Measurements from ENCODE around the gene AGBL1. TPM values are rescaled to one million over a fixed set of nuclear protein-coding genes. Genes with fewer than 3 reads are reported as not detected.

The AGBL1 gene
- total RNA-seq, 2 experiments from 2014 or later: not detected

DNA sequence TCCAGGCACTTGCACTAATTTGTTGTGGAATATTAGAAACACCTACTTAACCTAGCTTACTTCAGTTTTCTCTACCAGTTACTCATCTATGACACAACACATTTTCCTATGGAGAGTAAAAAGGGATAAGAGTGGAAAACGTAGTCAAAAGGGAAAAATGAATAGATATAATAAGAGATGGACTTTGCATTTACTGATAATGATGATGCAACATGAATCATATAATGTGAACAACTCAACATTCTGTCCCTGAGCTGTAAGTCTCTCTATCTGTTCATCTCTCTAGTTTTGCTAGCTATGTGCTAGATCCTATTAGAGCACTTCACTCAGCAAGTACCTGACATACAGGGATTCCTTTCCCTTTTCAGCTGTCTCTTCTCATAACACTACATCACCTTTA lies 627.1 kb downstream of the AGBL1 start:
- Mint-ChIP-seq H3K27me3 (peaks cover 2% of the 10 kb centered on the region), H3K9me3 (peaks cover 3% of the 10 kb centered on the region), H3K4me1 (no peaks in the 10 kb centered on the region), H3K36me3 (no peaks in the 10 kb centered on the region), H3K27ac (no peak overlapping the region), H3K4me3 (no peak overlapping the region)
- DNase-seq (no peak), ATAC-seq (ENCODE audit: low read depth) (no peak)
- POLR2A ChIA-PET: no interaction called here

DNA sequence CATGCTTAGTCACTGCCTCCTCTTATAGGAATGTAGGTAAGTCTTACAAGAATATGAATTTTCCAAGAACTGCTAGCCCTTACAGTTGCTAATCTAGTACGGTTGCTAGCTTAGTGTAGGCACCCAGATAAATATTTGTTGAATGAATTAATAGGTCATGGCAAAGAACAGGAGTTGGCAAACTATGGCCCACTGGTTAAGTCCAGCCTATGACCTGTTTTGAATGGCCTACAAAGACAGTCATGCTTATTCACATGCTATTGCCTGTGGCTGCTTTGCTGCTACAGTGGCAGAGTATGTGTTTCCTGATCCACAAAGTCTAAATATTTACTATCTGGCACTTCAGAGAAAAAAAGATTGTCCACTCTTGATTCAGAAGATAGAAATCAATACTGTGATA lies 631.8 kb downstream of the AGBL1 start:
- POLR2A ChIA-PET: no interaction called here
- no peaks in the 10 kb centered on the region for H3K4me1 Mint-ChIP-seq
- no peaks in the 10 kb centered on the region for H3K36me3 Mint-ChIP-seq
- ATAC-seq (ENCODE audit: low read depth) (no peak), DNase-seq (no peak)
- no peak overlapping the region for H3K27ac Mint-ChIP-seq
- H3K27me3 Mint-ChIP-seq: no peaks in the 10 kb centered on the region
- peaks cover 4% of the 10 kb centered on the region for H3K9me3 Mint-ChIP-seq
- H3K4me3 Mint-ChIP-seq: no peak overlapping the region

DNA sequence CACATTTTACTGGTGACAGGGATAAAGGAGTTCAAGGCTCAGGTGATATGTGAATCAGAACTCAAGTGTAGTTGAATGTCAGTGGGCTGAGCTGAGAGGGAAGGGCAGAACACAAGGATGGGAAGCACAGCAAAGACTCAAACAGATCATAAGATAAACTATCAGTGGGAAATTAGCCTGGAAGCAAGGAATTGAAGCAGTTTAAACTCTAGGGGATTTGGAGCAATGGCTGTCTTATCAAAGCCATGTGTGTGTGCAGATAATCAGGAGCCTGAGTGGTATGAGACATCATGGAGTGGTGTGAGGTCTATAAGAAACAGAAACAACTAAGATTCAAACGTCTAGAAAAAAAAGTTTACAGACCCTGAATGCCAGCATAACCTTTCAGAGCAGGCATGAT lies 634.6 kb downstream of the AGBL1 start:
- Mint-ChIP-seq H3K4me3 (no peak overlapping the region), H3K27ac (no peak overlapping the region), H3K27me3 (no peaks in the 10 kb centered on the region), H3K9me3 (peaks cover 4% of the 10 kb centered on the region), H3K36me3 (no peaks in the 10 kb centered on the region), H3K4me1 (no peaks in the 10 kb centered on the region)
- POLR2A ChIA-PET: no interaction called here
- DNase-seq (no peak), ATAC-seq (ENCODE audit: low read depth) (no peak)

DNA sequence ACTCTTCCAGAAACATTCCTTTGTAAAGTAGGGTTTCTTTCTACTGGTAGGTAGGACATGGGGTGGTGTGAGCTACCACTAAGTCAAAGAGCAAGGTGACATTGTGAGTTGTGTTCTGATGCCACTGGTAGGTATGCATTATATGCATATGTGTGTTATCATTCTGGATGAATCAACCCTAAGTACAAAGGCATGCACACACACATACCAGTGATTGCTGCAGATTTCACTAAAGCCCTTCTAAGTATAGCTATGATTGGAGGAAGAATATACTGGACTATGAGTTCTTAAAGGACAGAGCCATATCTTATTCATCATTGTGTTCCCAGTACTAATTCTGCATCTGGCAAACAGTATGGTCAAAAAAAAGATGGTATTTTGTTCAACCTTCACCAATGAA lies 646.0 kb downstream of the AGBL1 start:
- peaks cover 6% of the 10 kb centered on the region for H3K9me3 Mint-ChIP-seq
- peaks cover 2% of the 10 kb centered on the region for H3K4me1 Mint-ChIP-seq
- POLR2A ChIA-PET: no interaction called here
- H3K36me3 Mint-ChIP-seq: no peaks in the 10 kb centered on the region
- no peaks in the 10 kb centered on the region for H3K27me3 Mint-ChIP-seq
- DNase-seq (no peak), ATAC-seq (ENCODE audit: low read depth) (no peak)
- H3K27ac Mint-ChIP-seq: no peak overlapping the region
- no peak overlapping the region for H3K4me3 Mint-ChIP-seq

DNA sequence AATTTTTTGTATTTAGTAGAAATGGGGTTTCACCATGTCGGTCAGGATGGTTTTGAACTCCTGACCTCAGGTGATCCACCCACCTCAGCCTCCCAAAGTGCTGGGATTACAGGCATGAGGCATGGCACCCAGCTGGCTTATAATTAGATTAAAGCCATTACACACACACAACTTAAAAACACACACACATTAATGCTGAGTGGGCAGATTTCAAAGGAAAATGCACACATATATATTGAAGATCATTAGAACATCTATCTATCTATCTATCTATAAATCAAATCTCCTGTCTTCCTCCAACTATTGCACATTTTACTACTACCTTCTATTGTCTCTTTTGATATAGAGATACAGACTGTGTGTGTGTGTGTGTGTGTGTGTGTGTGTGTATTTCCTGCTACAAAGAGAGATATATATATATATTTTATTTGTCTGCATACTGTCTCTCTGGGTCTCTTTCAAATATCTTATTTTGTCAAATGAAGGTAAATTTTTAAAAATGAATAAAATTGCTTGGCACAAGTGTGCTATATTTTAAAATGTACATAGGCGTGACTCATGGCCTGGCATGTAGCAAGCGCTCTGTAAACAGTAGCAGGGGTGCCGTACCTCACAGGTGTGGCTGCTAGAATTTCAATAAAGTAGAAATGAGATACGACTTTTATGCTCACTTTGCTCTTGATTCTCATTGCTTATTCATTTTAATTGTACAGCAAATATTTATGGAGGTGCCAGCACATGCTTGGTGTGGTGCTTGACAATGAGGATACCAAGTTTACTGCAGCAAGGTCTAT lies 655.8 kb downstream of the AGBL1 start:
- H3K4me3 Mint-ChIP-seq: no peak overlapping the region
- no peaks in the 10 kb centered on the region for H3K36me3 Mint-ChIP-seq
- no peak overlapping the region for H3K27ac Mint-ChIP-seq
- H3K9me3 Mint-ChIP-seq: peaks cover 3% of the 10 kb centered on the region
- no peak for DNase-seq
- no peak for ATAC-seq (ENCODE audit: low read depth)
- H3K4me1 Mint-ChIP-seq: no peaks in the 10 kb centered on the region
- no peaks in the 10 kb centered on the region for H3K27me3 Mint-ChIP-seq
- POLR2A ChIA-PET: no interaction called here

DNA sequence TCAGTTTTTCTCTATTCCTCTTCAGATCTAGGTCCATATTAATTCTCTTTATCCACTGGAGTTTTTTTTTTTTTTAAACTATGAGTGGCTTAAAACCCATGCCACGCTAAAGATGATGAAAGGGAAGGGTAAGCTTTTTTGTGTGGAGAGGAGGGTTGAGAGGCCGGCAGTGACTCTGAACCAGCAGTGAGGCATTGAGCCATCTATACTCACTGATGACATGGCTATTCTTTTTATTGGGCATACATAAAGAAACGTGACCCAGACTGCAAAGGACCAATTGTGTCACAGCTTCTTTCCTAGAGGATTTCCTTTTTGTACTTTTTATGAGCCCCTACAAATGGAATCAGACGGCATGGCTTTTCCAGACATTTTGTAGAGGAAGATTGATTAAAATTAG lies 662.2 kb downstream of the AGBL1 start:
- POLR2A ChIA-PET: no interaction called here
- Mint-ChIP-seq H3K27me3 (no peaks in the 10 kb centered on the region), H3K9me3 (peaks cover 3% of the 10 kb centered on the region), H3K4me3 (no peak overlapping the region), H3K4me1 (no peaks in the 10 kb centered on the region), H3K27ac (no peak overlapping the region), H3K36me3 (no peaks in the 10 kb centered on the region)
- no peak for DNase-seq
- no peak for ATAC-seq (ENCODE audit: low read depth)

GRCh38 chr15:86743283-86743903 lies 663.7 kb downstream of the AGBL1 start:
- Mint-ChIP-seq H3K9me3 (peaks cover 1% of the 10 kb centered on the region), H3K36me3 (no peaks in the 10 kb centered on the region), H3K27ac (no peak overlapping the region), H3K27me3 (no peaks in the 10 kb centered on the region), H3K4me3 (no peak overlapping the region), H3K4me1 (no peaks in the 10 kb centered on the region)
- no peak for ATAC-seq (ENCODE audit: low read depth)
- peak; percentile 47 for DNase-seq
- POLR2A ChIA-PET: no interaction called here

- Mint-ChIP-seq H3K27ac (no peak overlapping the region), H3K36me3 (no peaks in the 10 kb centered on the region), H3K27me3 (no peaks in the 10 kb centered on the region), H3K9me3 (no peaks in the 10 kb centered on the region), H3K4me1 (no peaks in the 10 kb centered on the region), H3K4me3 (no peak overlapping the region)
- POLR2A ChIA-PET: no interaction called here
- DNase-seq: no peak
- ATAC-seq (ENCODE audit: low read depth): no peak
These were observed 664.6 kb downstream of the AGBL1 start for GRCh38 chr15:86744198-86744780.

DNA sequence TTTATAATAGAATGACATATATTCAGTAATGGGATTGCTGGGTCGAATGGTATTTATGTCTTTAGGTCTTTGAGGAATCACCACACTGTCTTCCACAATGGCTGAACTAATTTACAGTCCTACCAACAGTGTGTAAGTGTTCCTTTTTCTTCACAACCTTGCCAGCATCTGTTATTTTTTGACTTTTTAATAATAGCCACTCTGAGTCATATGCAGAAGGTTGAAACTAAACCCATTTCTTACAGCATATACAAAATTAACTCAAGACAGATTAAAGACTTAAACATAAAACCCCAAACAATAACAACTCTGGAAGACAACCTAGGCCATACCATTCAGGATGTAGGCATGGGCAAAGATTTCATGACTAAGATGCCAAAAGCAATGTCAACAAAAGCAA lies 671.4 kb downstream of the AGBL1 start:
- no peaks in the 10 kb centered on the region for H3K4me1 Mint-ChIP-seq
- H3K36me3 Mint-ChIP-seq: no peaks in the 10 kb centered on the region
- no peak overlapping the region for H3K4me3 Mint-ChIP-seq
- H3K27ac Mint-ChIP-seq: no peak overlapping the region
- ATAC-seq (ENCODE audit: low read depth): no peak
- H3K27me3 Mint-ChIP-seq: no peaks in the 10 kb centered on the region
- no peak for DNase-seq
- no peaks in the 10 kb centered on the region for H3K9me3 Mint-ChIP-seq
- POLR2A ChIA-PET: no interaction called here

DNA sequence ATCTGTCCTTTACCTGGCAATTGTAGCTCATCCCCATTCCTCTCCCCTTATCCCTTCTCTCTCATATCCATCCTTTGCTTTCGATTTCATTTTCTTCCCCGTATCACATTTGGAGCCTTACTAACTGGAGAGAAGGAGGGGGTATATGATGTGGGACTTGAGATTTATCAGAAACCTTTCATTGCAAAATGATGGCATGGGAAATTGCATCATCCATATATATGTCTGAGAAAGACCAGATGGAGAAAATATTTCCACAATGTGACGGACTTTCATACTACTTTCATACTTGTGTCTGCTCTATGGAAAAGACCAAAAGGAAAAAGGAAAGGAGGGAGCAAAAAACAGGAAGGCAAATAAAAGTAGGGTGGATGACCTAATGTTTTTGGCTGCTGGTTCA lies 675.2 kb downstream of the AGBL1 start:
- H3K27ac Mint-ChIP-seq: no peak overlapping the region

DNA sequence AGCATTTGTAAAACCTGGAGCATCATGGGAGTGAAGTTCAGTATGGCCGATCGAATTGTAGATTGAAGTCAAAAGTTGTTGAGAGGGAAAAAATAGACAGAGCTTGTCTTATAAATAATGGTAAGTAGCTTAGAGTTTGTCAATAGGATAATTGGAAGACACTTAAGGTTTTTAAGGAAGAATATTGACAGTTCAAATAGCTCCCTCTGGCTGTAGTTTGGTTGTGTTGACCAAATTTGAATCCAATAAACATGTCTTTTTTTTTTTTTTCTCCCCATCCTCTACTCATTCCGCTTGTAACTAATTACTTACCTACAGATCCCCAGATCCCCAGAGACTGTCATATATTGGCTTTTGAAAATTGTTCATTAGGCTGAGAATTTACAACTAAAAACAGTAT lies 677.0 kb downstream of the AGBL1 start:
- POLR2A ChIA-PET: no interaction called here

More for the DNA sequence above, 675.2 kb downstream of the AGBL1 start:
- ATAC-seq (ENCODE audit: low read depth): no peak
- no peak overlapping the region for H3K4me3 Mint-ChIP-seq
- H3K9me3 Mint-ChIP-seq: no peaks in the 10 kb centered on the region
- H3K4me1 Mint-ChIP-seq: no peaks in the 10 kb centered on the region
- no peak for DNase-seq
- H3K27me3 Mint-ChIP-seq: peaks cover 4% of the 10 kb centered on the region
- no peaks in the 10 kb centered on the region for H3K36me3 Mint-ChIP-seq
- POLR2A ChIA-PET: no interaction called here

DNA sequence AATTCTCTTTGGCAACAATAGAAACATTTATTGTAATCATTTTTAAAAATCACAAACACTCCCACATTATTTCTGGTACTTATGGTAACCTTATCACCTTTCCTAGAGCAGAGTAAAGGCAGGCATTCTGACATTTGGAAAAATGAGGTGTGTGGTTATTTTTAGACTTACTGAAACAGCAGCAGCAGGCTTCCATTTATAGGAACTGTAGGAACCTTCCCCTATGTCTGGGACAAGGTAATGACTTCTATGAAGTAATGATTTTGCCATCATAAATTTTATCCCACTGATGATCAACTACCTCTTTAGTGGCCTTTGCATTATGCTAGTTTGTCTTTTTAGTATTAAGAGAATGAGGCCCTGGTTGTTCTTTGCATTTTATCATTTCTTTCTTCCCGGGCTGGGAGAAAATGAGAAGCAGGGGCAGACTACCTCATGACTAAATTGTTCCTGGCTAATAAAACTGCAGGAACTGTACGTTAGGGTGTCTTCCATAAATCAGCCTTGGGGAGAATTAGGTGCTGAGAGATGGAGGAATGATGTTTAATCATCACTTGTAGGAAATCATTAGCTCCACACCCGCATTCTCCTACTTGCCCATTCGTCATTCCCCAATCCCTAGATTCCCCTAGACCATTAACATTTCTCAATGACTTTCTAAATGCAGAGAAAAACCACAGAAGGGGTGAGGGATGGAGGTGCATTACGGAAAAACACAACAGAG lies 680.3 kb downstream of the AGBL1 start:
- no peaks in the 10 kb centered on the region for H3K9me3 Mint-ChIP-seq
- H3K4me1 Mint-ChIP-seq: no peaks in the 10 kb centered on the region
- no peak overlapping the region for H3K27ac Mint-ChIP-seq
- no peak for DNase-seq
- no peak for ATAC-seq (ENCODE audit: low read depth)
- H3K4me3 Mint-ChIP-seq: no peak overlapping the region
- POLR2A ChIA-PET: no interaction called here
- H3K27me3 Mint-ChIP-seq: peaks cover 9% of the 10 kb centered on the region
- no peaks in the 10 kb centered on the region for H3K36me3 Mint-ChIP-seq

More for the DNA sequence above, 677.0 kb downstream of the AGBL1 start:
- no peak overlapping the region for H3K4me3 Mint-ChIP-seq
- ATAC-seq (ENCODE audit: low read depth) (no peak), DNase-seq (no peak)
- no peaks in the 10 kb centered on the region for H3K36me3 Mint-ChIP-seq
- no peak overlapping the region for H3K27ac Mint-ChIP-seq
- H3K9me3 Mint-ChIP-seq: no peaks in the 10 kb centered on the region
- peaks cover 4% of the 10 kb centered on the region for H3K27me3 Mint-ChIP-seq
- no peaks in the 10 kb centered on the region for H3K4me1 Mint-ChIP-seq

GRCh38 chr15:86762874-86763273 lies 683.2 kb downstream of the AGBL1 start:
- no peaks in the 10 kb centered on the region for H3K36me3 Mint-ChIP-seq
- no peaks in the 10 kb centered on the region for H3K4me1 Mint-ChIP-seq
- H3K4me3 Mint-ChIP-seq: no peak overlapping the region
- DNase-seq (no peak), ATAC-seq (ENCODE audit: low read depth) (no peak)
- no peak overlapping the region for H3K27ac Mint-ChIP-seq
- H3K27me3 Mint-ChIP-seq: peaks cover 7% of the 10 kb centered on the region
- POLR2A ChIA-PET: no interaction called here
- no peaks in the 10 kb centered on the region for H3K9me3 Mint-ChIP-seq

GRCh38 chr15:86764021-86764420 lies 684.4 kb downstream of the AGBL1 start:
- DNase-seq: no peak
- no peak overlapping the region for H3K4me3 Mint-ChIP-seq
- no peak overlapping the region for H3K27ac Mint-ChIP-seq
- no peaks in the 10 kb centered on the region for H3K4me1 Mint-ChIP-seq
- H3K9me3 Mint-ChIP-seq: no peaks in the 10 kb centered on the region
- POLR2A ChIA-PET: no interaction called here
- H3K36me3 Mint-ChIP-seq: no peaks in the 10 kb centered on the region
- H3K27me3 Mint-ChIP-seq: peaks cover 5% of the 10 kb centered on the region
- ATAC-seq (ENCODE audit: low read depth): no peak

Data from activated naive CD8-positive, alpha-beta T cell treated with anti-CD3 and anti-CD28 coated beads, Interleukin-2, amount 10 ng/mL, durations not matched to agents 7 days and 5 days (primary cell).